Transverse colon (tissue), 4 donors: ENCODE data around the gene ACAP3.
A peak's percentile ranks its signal among the peaks of the same experiment; 100 is the strongest.

Source experiments
- CTCF ChIP-seq, 5 experiments: fragments of 200-600 bp in 3 of 5; fragments of 450-650 bp in 2 of 5; sonication (generic) in 3 of 5; IDR thresholded peaks; 1 replicate in 2 of 5; 2 replicates in 3 of 5; pipeline ENCODE4 v1.5.1; 2016 to 2017; ENCODE audit warnings: antibody characterized with exemption in 5 of 5, inconsistent platforms in 3 of 5, mild to moderate bottlenecking in 2 of 5, moderate library complexity in 1 of 5
- POLR2AphosphoS5 ChIP-seq, 3 donors: sonication (generic); formaldehyde crosslinking; IDR thresholded peaks; one replicate each; pipeline ENCODE4 v1.6.1; 2016; ENCODE audit warnings: antibody characterized with exemption in 3 of 3

GRCh38 chr1:1244192-1244811, 63.4 kb downstream of the ACAP3 start:
- peak in 1 of 3 donors; percentile 51 for TF ChIP-seq POLR2AphosphoS5 (IDR thresholded peaks at IDR 0.05)
- peak in 1 of 5 experiments; percentile 31 for TF ChIP-seq CTCF (IDR thresholded peaks at IDR 0.05)
